Measurements from ENCODE around the gene BTBD17. TPM values are rescaled to one million over a fixed set of nuclear protein-coding genes. Genes with fewer than 3 reads are reported as not detected.

Gene BTBD17
- 0.17 TPM in 1 of 2 replicates, not detected in the other for total RNA-seq

GRCh38 chr17:74361230-74362068, at the start of gene BTBD17:
Gene BTBD17, minus strand, starts transcription at chr17:74361868. Its CDS starts 49 bp downstream, at chr17:74361819.

GRCh38 chr17:74367206-74367605, 5.5 kb upstream of the BTBD17 start, which contains the start of gene GPR142:
Gene GPR142, plus strand, starts transcription at chr17:74367506. Its CDS starts 2,035 bp downstream, at chr17:74369541.

GRCh38 chr17:74325743-74326379, 35.8 kb downstream of the BTBD17 start, which contains the start of gene KIF19:
Gene KIF19, plus strand, starts transcription at chr17:74326226. Its CDS starts 124 bp downstream, at chr17:74326350.

Other genes starting within 250 kb of the BTBD17 start
- gene RPL38, start 158.2 kb downstream of the BTBD17 start, total RNA-seq: 646 and 1,211 TPM in 2 replicates
- 3.8 and 4.1 TPM in 2 replicates for gene TTYH2, start 148.3 kb downstream of the BTBD17 start, total RNA-seq
- gene DNAI2, start 87.6 kb downstream of the BTBD17 start, total RNA-seq: not detected in 2 replicates
- under 0.01 TPM in 1 of 2 replicates, not detected in the other for gene KIF19, start 35.6 kb downstream of the BTBD17 start, total RNA-seq
- gene GPR142, start 5.6 kb upstream of the BTBD17 start, total RNA-seq: 1.3 TPM in 1 of 2 replicates, not detected in the other
- gene GPRC5C, start 70.2 kb upstream of the BTBD17 start, total RNA-seq: 2.3 and 4.8 TPM in 2 replicates
- gene CD300A, start 104.8 kb upstream of the BTBD17 start, total RNA-seq: 0.50 TPM in 1 of 2 replicates, not detected in the other
- gene CD300LB, start 169.6 kb upstream of the BTBD17 start, total RNA-seq: under 0.01 TPM in 1 of 2 replicates, not detected in the other
- not detected in 2 replicates for gene CD300C, start 184.2 kb upstream of the BTBD17 start, total RNA-seq
- gene CD300H, start 205.6 kb upstream of the BTBD17 start, total RNA-seq: not detected in 2 replicates
- not detected in 2 replicates for gene CD300LD, start 230.4 kb upstream of the BTBD17 start, total RNA-seq

All from smooth muscle cell of trachea (primary cell).